Liver (tissue), 9 donors: ENCODE data around the gene MICAL3. TPM values are rescaled to one million over a fixed set of nuclear protein-coding genes. Genes with fewer than 3 reads are reported as not detected.

ENCODE experiments used
- DNase-seq: peaks from one replicate; pipeline ENCODE4 v3.0.0-alpha.2; 2017; ENCODE audit warnings: low spot score
- H3K27ac ChIP-seq, 2 donors: one replicate each; pipeline ENCODE4 v1.7.0; 2013; ENCODE audit warnings: inconsistent platforms in 2 of 2, low read length in 2 of 2, control low read depth in 1 of 2, low read depth in 1 of 2, mild to moderate bottlenecking in 1 of 2
- H3K27me3 ChIP-seq, 4 donors: one replicate each; pipeline versions ENCODE4 v1.6.1 to v1.7.0; 2013; ENCODE audit warnings: low read length in 3 of 4, inconsistent platforms in 1 of 4, mild to moderate bottlenecking in 1 of 4, moderate library complexity in 1 of 4; ENCODE audit not compliant: control insufficient read depth in 4 of 4, insufficient read depth in 4 of 4
- H3K36me3 ChIP-seq, 4 donors: one replicate each; pipeline versions ENCODE4 v1.6.1 to v1.7.0; 2013; ENCODE audit warnings: low read length in 3 of 4, mild to moderate bottlenecking in 3 of 4, low read depth in 1 of 4, moderate library complexity in 1 of 4; ENCODE audit not compliant: control insufficient read depth in 4 of 4, insufficient read depth in 3 of 4
- H3K4me1 ChIP-seq, 4 donors: one replicate each; pipeline versions ENCODE4 v1.6.1 to v1.7.0; 2013; ENCODE audit warnings: low read length in 3 of 4, mild to moderate bottlenecking in 3 of 4, moderate library complexity in 1 of 4; ENCODE audit not compliant: control insufficient read depth in 4 of 4, insufficient read depth in 4 of 4
- H3K4me3 ChIP-seq, 3 donors: one replicate each; pipeline versions ENCODE4 v1.6.1 to v1.7.0; 2013; ENCODE audit warnings: low read length in 3 of 3, control low read depth in 1 of 3, low read depth in 1 of 3, mild to moderate bottlenecking in 1 of 3
- H3K9ac ChIP-seq, 2 donors: one replicate each; pipeline ENCODE4 v1.7.0; 2013; ENCODE audit warnings: low read length in 2 of 2, mild to moderate bottlenecking in 2 of 2, moderate library complexity in 2 of 2, control low read depth in 1 of 2, low read depth in 1 of 2
- H3K9me3 ChIP-seq, 4 donors: one replicate each; pipeline versions ENCODE4 v1.6.1 to v1.7.0; 2013; ENCODE audit warnings: low read length in 3 of 4; ENCODE audit not compliant: control insufficient read depth in 4 of 4
- ATF3 ChIP-seq: IDR thresholded peaks from 2 replicates; pipeline ENCODE4 v1.6.1; 2016; ENCODE audit warnings: antibody characterized with exemption
- CTCF ChIP-seq: fragments of 150-350 bp; IDR thresholded peaks from 2 replicates; pipeline ENCODE4 v1.5.1; 2017; ENCODE audit warnings: improper control_type of control experiment, low read depth, low read length; ENCODE audit not compliant: missing input control
- EGR1 ChIP-seq, 2 donors: IDR thresholded peaks; 2 replicates each; pipeline ENCODE4 v1.6.1; 2016 to 2018; ENCODE audit warnings: antibody characterized with exemption in 2 of 2, low read depth in 2 of 2
- FOXA1 ChIP-seq: IDR thresholded peaks from 2 replicates; pipeline ENCODE4 v1.6.1; 2016; ENCODE audit warnings: antibody characterized with exemption
- FOXA2 ChIP-seq: IDR thresholded peaks from 2 replicates; pipeline ENCODE4 v1.6.1; 2016; ENCODE audit warnings: antibody characterized with exemption
- HNF4A ChIP-seq, 2 donors: conservative IDR thresholded peaks; 2 replicates each; pipeline ENCODE4 v1.6.1; 2016; ENCODE audit warnings: antibody characterized with exemption in 2 of 2, mild to moderate bottlenecking in 2 of 2
- HNF4G ChIP-seq: IDR thresholded peaks from 2 replicates; pipeline ENCODE4 v1.6.1; 2016; ENCODE audit warnings: antibody characterized with exemption
- JUND ChIP-seq, 2 donors: IDR thresholded peaks; 2 replicates each; pipeline ENCODE4 v1.6.1; 2016; ENCODE audit warnings: antibody characterized with exemption in 2 of 2
- NR2F2 ChIP-seq: IDR thresholded peaks from 2 replicates; pipeline ENCODE4 v1.6.1; 2016; ENCODE audit warnings: antibody characterized with exemption
- RAD21 ChIP-seq, 2 donors: IDR thresholded peaks; 2 replicates each; pipeline ENCODE4 v1.6.1; 2016; ENCODE audit warnings: antibody characterized with exemption in 2 of 2, mild to moderate bottlenecking in 2 of 2
- REST ChIP-seq: IDR thresholded peaks from 2 replicates; pipeline ENCODE4 v1.6.1; 2016; ENCODE audit warnings: antibody characterized with exemption, mild to moderate bottlenecking
- RXRA ChIP-seq, 2 donors: IDR thresholded peaks; 2 replicates each; pipeline ENCODE4 v1.6.1; 2017 to 2018; ENCODE audit warnings: antibody characterized with exemption in 2 of 2, mild to moderate bottlenecking in 1 of 2
- SP1 ChIP-seq: IDR thresholded peaks from 2 replicates; pipeline ENCODE4 v1.6.1; 2018; ENCODE audit warnings: antibody characterized with exemption, mild to moderate bottlenecking
- TAF1 ChIP-seq: conservative IDR thresholded peaks from 2 replicates; pipeline ENCODE4 v1.6.1; 2016; ENCODE audit warnings: antibody characterized with exemption, mild to moderate bottlenecking
- YY1 ChIP-seq: IDR thresholded peaks from 2 replicates; pipeline ENCODE4 v1.6.1; 2016; ENCODE audit warnings: antibody characterized with exemption, mild to moderate bottlenecking
- WGBS: extraction: QIAGEN DNeasy Blood & Tissue Kit; methylation state at CpG from one replicate; pipeline ENCODE4 v1.1.7; 2013; 5-methylcytosine and 5-hydroxymethylcytosine counted together
- polyA plus RNA-seq, 2 donors: library from polyadenylated mRNA; stranded (reverse) in 1 of 2; unstranded in 1 of 2; fragments of 200-250 nt in 1 of 2; fragments of >200 nt in 1 of 2; fragmentation: Nextera tagmentation in 1 of 2; extraction: Ambion mirVana in 1 of 2; gene quantifications; one replicate each; pipeline versions ENCODE4 v1.2.1 to v1.2.3, GENCODE V29; 2013 to 2015
- total RNA-seq, 2 donors: library from RNA; depleted of rRNA; stranded (reverse); fragments of >200 nt; gene quantifications; one replicate each; pipeline ENCODE4 v1.2.3, GENCODE V29; 2014
- TF ChIP-seq, protein P1 (sequence below): IDR thresholded peaks from 2 replicates; pipeline ENCODE4 v1.6.1; 2016; ENCODE audit warnings: antibody characterized with exemption
- TF ChIP-seq, protein P2 (sequence below): IDR thresholded peaks from 2 replicates; pipeline ENCODE4 v1.6.1; 2016; ENCODE audit warnings: antibody characterized with exemption
- donor health status: healthy.
- donor health status: healthy.
- donor health status: healthy.
- donor health status: healthy.
- donor health status: healthy.

The MICAL3 gene
- total and polyA plus RNA-seq, 4 donors = 6.4 to 38.4 (median 23.4) TPM

- H3K4me3 ChIP-seq = no peak overlapping the region
- no peak for DNase-seq
- H3K36me3 ChIP-seq = peaks cover 4 to 32% (median 8%) of the 10 kb centered on the region in 4 donors
- H3K9ac ChIP-seq = no peak overlapping the region
- H3K4me1 ChIP-seq = peaks cover 5 to 20% (median 11%) of the 10 kb centered on the region in 4 donors
- no peaks in the 10 kb centered on the region for H3K27me3 ChIP-seq
- TF ChIP-seq SP1 = no peak
- TF ChIP-seq NR2F2 = no peak
- no peak for TF ChIP-seq HNF4A (conservative IDR thresholded peaks at IDR 0.05)
- TF ChIP-seq RAD21 (IDR thresholded peaks at IDR 0.05) = no peak
- no peak for TF ChIP-seq EGR1 (IDR thresholded peaks at IDR 0.05; ENCODE audit: low read depth in 2 of 2)
- TF ChIP-seq, protein P1, sequence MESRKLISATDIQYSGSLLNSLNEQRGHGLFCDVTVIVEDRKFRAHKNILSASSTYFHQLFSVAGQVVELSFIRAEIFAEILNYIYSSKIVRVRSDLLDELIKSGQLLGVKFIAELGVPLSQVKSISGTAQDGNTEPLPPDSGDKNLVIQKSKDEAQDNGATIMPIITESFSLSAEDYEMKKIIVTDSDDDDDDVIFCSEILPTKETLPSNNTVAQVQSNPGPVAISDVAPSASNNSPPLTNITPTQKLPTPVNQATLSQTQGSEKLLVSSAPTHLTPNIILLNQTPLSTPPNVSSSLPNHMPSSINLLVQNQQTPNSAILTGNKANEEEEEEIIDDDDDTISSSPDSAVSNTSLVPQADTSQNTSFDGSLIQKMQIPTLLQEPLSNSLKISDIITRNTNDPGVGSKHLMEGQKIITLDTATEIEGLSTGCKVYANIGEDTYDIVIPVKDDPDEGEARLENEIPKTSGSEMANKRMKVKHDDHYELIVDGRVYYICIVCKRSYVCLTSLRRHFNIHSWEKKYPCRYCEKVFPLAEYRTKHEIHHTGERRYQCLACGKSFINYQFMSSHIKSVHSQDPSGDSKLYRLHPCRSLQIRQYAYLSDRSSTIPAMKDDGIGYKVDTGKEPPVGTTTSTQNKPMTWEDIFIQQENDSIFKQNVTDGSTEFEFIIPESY = no peak
- TF ChIP-seq CTCF = no peak
- TF ChIP-seq FOXA1 = no peak
- no peak for TF ChIP-seq FOXA2
- no peak for TF ChIP-seq HNF4G
- TF ChIP-seq, protein P2, sequence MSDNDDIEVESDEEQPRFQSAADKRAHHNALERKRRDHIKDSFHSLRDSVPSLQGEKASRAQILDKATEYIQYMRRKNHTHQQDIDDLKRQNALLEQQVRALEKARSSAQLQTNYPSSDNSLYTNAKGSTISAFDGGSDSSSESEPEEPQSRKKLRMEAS = no peak
- TF ChIP-seq REST = no peak
- TF ChIP-seq ATF3 = no peak
- no peak for TF ChIP-seq JUND (IDR thresholded peaks at IDR 0.05)
- no peak for TF ChIP-seq YY1
- no peak for TF ChIP-seq TAF1
- TF ChIP-seq RXRA (IDR thresholded peaks at IDR 0.05) = no peak
- no peak overlapping the region for H3K27ac ChIP-seq
- no peaks in the 10 kb centered on the region for H3K9me3 ChIP-seq
- 94% methylated on average over 21 of the region's 21 CpGs for WGBS
Measured at GRCh38 chr22:17791196-17791595, 233.2 kb downstream of the MICAL3 start.
